AG04450 (cell line): Measurements from ENCODE around the gene PROM1. TPM values are rescaled to one million over a fixed set of nuclear protein-coding genes. Genes with fewer than 3 reads are reported as not detected.

Source experiments
- CTCF ChIA-PET: fragments of 300-600, 350-600 bp; formaldehyde crosslinking; extraction: SDS; loops from one replicate; lab custom pipeline; 2022; ENCODE audit warnings: antibody characterized with exemption, inconsistent platforms; lab: Charles Lee
- POLR2A ChIA-PET: fragments of 350-600 bp; formaldehyde crosslinking; extraction: SDS; loops from one replicate; lab custom pipeline; 2021; ENCODE audit warnings: antibody characterized with exemption, inconsistent platforms; lab: Yijun Ruan, JAX
- DNase-seq: peaks from one replicate; pipeline ENCODE4 v3.0.0-alpha.2; 2011; ENCODE audit warnings: low read depth, low spot score
- H3K27ac ChIP-seq: one replicate; pipeline ENCODE4 v1.5.1; 2012; ENCODE audit warnings: low read depth, low read length, control low read depth
- H3K27me3 ChIP-seq: one replicate; pipeline ENCODE4 v1.6.0; 2012; ENCODE audit warnings: low read length; ENCODE audit not compliant: control insufficient read depth, insufficient read depth
- H3K4me3 ChIP-seq: 2 replicates; pipeline ENCODE4 v1.5.1; 2011; ENCODE audit warnings: mild to moderate bottlenecking, low read depth, low read length, control low read depth
- H3K9me3 ChIP-seq: 2 replicates; pipeline ENCODE4 v1.5.1; 2012; ENCODE audit warnings: low read length; ENCODE audit not compliant: control insufficient read depth, insufficient read depth
- CTCF ChIP-seq: IDR thresholded peaks from 2 replicates; pipeline ENCODE4 v1.5.1; 2011; ENCODE audit warnings: low read depth, low read length, control low read depth, inconsistent platforms
- polyA plus RNA-seq: library from polyadenylated mRNA; depleted of rRNA; stranded (reverse); fragments of >200 nt; gene quantifications from 2 replicates; pipeline ENCODE4 v1.2.3, GENCODE V29; 2011

The PROM1 gene
- polyA plus RNA-seq, 1 experiment: not detected

- POLR2A ChIA-PET: no interaction called here
These were observed 32.7 kb downstream of the PROM1 start for GRCh38 chr4:16051132-16051531.

GRCh38 chr4:16050669-16051068 is 33.2 kb downstream of the PROM1 start:
- DNase-seq: no peak
- POLR2A ChIA-PET: no interaction called here
- CTCF ChIA-PET: no interaction called here
- H3K27me3 ChIP-seq: peaks cover 24% of the 10 kb centered on the region
- H3K9me3 ChIP-seq: no peaks in the 10 kb centered on the region
- TF ChIP-seq CTCF: no peak
- H3K4me3 ChIP-seq: no peak overlapping the region
- H3K27ac ChIP-seq: no peak overlapping the region

More at GRCh38 chr4:16051132-16051531, 32.7 kb downstream of the PROM1 start:
- no peak for TF ChIP-seq CTCF
- CTCF ChIA-PET: no interaction called here
- no peak for DNase-seq
- H3K27me3 ChIP-seq: peaks cover 24% of the 10 kb centered on the region
- H3K27ac ChIP-seq: no peak overlapping the region
- no peaks in the 10 kb centered on the region for H3K9me3 ChIP-seq
- no peak overlapping the region for H3K4me3 ChIP-seq

- ChIA-PET CTCF (no interaction called here), POLR2A (no interaction called here)
- no peak for DNase-seq
- Histone ChIP-seq H3K27me3 (peaks cover 23% of the 10 kb centered on the region), H3K4me3 (no peak overlapping the region), H3K27ac (no peak overlapping the region), H3K9me3 (no peaks in the 10 kb centered on the region)
- no peak for TF ChIP-seq CTCF
These were observed 35.0 kb downstream of the PROM1 start for GRCh38 chr4:16048619-16049419.

- no peak overlapping the region for H3K27ac ChIP-seq
- POLR2A ChIA-PET: no interaction called here
- no peak overlapping the region for H3K4me3 ChIP-seq
- H3K27me3 ChIP-seq: peaks cover 18% of the 10 kb centered on the region
- no peak for DNase-seq
- H3K9me3 ChIP-seq: no peaks in the 10 kb centered on the region
- CTCF ChIA-PET: no interaction called here
- no peak for TF ChIP-seq CTCF
These were observed 38.1 kb downstream of the PROM1 start for GRCh38 chr4:16045687-16046086.
